Activated CD4-positive, CD25-positive, alpha-beta regulatory T cell treated with anti-CD3 and anti-CD28 coated beads, Interleukin-2, amount 50 U/mL, for 16 hours (primary cell): ENCODE measurements around the gene MBD3.

Experiments
- DNase-seq: peaks from one replicate; pipeline ENCODE4 v3.0.0-alpha.2; 2020; ENCODE audit warnings: low read depth, low spot score

MBD3 gene

GRCh38 chr19:1598777-1599459 is 6.3 kb upstream of the MBD3 start:
- DNase-seq, result no peak

DNA sequence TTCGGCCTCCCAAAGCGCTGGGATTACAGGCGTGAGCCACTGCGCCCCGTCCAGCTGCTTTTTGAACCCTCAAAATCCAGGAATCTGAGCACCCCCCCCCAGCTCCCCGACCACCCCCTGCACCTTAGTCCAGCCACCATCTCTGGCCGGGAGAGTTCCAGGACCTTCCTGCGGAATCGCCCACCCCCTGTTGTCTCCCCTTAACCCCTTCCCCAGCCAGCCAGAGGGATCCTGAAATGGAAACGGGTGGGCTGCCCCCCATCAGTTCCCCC is 772 bp upstream of the MBD3 start:
- DNase-seq, result no peak

GRCh38 chr19:1592024-1592754 is 476 bp downstream of the MBD3 start:
- DNase-seq, result peak; percentile 72

- DNase-seq, result no peak
Measured at GRCh38 chr19:1591421-1592023, 1.1 kb downstream of the MBD3 start.

DNA sequence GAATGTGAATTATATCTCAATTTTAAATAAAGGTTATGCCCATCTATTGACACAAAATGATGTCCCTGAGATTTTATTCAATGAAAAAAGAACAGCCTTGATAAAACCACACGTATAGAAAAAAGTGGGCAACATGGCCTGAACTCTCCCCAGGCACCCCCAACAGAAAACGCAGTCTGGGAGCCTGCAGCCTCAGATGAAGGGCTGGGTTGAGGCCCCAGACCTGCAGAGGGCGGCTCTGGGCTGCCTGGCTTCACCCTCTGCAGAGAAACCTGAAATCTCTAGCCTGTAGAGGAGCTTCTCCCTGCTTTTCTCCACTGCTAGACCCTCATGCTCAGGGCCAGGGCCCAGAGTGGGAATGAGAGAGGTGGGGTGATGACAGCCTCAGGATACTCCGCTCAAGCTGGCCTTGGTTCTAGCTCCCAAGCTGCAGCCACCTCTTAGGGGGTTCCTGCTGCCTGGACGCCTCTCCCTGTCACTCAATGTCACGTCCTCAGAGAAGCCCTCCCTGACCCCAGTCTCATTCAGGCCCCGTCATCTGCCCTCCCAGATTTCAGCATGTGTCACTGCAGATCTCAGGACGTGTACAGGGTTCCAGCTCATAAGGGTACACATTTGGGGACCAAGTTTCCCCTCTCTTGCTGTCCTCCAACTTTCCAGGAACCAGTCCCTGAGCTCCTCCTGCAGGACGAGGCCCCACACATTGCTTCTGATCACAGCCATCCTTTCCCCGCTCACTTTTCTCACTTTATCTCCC is 1.8 kb downstream of the MBD3 start:
- no peak for DNase-seq

DNA sequence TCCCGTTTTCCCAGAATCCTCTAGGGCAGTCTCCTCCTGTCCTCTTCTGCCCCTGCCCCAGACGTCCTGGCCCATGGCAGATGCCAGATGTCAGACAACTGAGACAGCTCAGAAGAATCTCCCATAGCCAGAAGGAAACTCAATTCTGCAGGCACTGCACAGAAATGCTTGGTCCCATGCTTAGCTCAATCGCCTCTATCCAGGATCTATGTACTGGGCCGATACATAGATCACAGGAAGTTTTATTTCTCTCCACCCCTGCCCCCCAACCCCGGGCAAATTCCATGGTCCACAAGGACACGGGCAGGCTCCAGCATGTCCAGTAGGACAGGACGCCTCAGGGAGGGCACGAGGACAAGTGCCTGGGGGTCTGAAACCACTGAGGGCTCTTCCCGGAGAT is 4.8 kb downstream of the MBD3 start:
- DNase-seq, result no peak

DNA sequence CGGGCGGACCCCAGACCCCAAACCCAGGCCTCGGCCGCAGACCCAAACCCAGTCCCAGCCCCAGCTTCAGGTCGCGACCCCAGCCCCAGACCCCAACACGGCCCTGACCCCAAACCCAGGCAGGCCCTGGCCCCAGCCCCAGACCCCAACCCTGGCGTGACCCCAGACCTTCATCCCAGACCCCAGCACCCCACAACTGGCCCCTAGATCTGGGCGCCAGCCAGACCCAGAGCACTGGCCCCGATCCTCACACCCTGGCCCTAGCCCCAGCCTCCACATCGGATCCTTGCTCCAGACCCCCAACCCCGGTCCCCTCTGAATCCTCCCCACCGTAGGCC is 7.5 kb downstream of the MBD3 start:
- no peak for DNase-seq

GRCh38 chr19:1584500-1585242 is 8.0 kb downstream of the MBD3 start:
- DNase-seq, result no peak

DNA sequence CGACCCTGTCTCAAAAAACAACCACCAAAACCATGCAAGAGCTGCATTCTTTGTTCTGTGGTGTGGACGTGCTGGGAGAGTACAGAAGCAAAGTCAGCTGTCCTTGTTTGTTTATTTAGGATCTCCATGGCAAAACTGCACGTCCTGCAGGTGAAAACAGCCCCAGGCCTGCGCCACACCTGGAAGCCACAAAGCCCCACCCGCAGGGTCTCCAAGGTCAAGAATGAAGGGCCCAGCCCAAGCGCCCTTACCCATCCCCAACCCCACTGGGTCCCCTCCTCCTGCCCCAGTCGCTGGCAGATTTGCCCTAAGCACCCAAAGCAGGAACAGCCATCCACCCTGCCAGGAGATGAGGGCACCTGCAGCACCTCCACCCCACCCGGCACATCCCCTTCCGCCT is 10.5 kb downstream of the MBD3 start:
- DNase-seq, result no peak

DNA sequence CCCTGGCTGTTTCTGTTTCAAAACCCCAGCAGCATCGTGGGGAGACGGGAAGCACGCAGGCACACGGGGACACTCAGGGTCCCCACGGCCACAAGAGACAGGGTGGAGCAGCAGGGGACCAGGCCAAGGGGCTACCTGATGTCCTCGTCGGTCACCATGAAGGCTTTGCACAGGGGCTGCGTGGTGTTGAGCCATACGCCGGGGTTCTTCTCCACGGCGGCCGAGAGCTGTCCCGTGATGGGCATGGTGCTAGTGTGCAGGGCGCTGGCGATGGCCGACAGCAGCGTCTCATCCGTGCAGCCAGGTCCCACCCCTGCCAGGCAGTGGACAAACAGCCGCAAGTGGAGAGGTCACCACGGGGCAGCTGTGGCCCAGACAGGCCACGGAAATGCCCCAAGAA is 11.7 kb downstream of the MBD3 start:
- DNase-seq, result no peak

DNA sequence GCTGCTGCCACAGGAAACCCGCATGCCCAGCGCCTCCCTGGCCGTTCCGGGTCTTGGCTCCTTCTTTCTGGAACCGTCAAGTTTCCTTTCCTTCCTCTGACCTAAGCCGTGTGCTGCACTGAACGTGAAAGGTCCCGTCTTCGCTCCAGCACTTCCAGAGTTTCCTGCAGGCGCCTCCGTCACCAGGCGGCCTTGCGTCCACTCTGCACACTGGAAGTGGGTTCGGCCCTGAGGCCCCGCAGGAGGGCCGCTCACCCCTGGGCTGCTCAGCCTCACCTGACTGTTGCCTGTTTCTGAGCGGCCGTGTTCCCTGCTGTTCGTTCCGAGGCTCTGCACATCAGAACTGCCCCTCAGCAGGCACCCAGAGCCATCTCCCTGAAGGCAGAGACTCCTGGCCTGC is 12.3 kb downstream of the MBD3 start:
- DNase-seq, result no peak

DNA sequence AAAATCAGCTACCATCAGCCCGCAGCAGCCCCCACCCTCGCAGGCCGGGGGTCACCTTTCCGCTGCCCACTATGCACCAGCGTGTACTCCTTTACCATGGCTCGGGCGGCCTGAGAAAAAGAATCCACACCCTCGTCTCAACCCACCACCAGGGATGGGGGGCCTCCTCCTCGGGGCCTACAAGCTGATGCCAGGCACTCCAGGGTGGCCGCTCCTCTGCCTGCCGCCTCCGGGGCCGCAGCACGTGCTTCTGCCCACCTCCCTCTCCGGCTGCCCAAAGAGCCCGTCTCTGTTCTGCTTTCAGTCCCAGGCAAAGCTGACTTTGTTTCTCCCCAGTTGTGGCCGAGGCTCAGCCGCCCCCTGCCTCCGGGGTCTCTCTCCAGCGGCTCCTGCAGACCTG is 13.4 kb downstream of the MBD3 start:
- DNase-seq, result no peak

DNA sequence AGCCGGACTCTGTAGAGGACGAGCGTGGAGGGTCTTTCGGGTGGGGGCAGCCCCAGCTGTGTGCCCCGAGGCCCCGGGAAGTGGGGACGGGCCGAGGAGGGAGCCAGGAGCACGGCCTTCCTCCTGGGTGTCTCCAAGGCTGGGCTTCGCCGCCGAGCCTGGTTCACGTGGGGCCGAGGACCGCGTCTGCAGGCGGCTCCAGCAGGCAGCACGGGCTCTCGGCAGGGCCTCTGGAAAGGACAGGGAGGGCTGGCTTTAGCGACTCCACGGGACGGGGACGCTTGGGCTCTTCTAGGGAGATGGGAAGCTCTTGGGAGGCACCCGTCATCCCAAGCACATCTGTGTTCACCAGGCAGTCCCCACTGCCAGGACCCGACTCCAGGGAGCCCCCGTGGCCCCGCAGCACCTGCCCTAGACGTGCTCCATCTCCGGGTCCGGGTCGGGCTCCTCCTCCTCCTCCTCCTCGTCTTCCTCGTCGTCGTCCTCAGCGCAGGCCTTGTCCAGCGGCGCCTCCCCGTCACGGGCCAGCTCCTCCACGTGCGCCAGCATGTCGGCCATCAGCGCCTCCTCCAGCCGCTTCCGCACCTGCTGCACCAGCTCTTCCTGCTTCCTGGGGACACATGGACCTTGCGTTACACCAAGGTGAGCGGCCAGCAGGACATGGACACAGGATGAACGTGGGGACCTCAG is 14.6 kb downstream of the MBD3 start:
- DNase-seq, result no peak

DNA sequence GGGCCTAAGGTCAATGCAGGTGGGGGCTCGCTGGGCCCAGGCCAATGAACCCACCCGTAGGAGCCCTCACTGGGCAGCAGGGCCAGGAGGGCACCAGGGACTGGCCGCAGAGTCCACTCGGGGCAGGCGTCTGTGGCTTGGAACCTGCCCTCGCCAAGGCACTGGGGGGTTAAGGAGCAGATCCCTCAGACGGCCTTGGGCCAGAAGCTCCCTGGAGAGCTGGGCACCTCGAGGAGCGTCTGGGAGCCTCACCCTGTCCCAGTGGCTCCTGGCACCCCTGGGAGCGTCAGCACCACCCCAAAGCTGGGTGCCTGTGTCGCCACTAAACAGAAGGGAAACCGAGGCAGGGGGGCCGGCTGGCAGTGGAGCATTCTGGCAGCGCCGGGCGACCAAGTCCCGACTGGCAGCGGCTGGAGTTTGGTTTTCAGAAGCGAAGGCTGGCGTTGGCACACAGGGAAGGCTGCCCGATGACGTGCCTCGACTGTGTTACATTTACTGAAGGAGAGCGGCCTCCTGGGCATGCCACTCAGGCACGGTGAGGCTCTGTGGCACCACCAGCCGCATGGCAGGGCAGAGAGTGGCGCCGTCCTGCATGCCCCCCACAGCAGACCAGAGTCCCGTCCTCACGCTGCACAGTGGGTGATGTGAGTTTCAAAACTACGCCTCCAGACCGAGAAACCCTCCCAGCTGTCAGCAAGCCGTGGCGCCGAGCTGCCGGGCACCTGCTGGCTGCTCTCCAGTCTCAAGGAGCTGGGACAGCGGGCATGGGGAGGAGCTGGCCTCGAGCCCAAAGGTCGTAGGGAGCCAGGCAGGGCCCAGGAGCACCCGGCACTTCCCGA is 15.4 kb downstream of the MBD3 start:
- DNase-seq, result no peak

GRCh38 chr19:1576242-1577089 is 16.2 kb downstream of the MBD3 start:
- DNase-seq, result no peak

GRCh38 chr19:1575323-1576241 is 17.1 kb downstream of the MBD3 start:
- DNase-seq, result no peak

GRCh38 chr19:1574354-1575136 is 18.1 kb downstream of the MBD3 start:
- DNase-seq, result no peak

GRCh38 chr19:1572795-1573194 is 19.9 kb downstream of the MBD3 start:
- DNase-seq, result no peak
